GM23338 (cell line): ENCODE measurements around the gene UQCRC2. TPM values are rescaled to one million over a fixed set of nuclear protein-coding genes. Genes with fewer than 3 reads are reported as not detected.

ENCODE experiments used
- ATAC-seq: fragments of 200-7000 bp; cut with Tn5 transposase; 3 replicates; pipeline ENCODE4 v1.9.1; 2020
- DNase-seq: peaks from one replicate; pipeline ENCODE4 v3.0.0-alpha.2; 2015; ENCODE audit warnings: low spot score
- H2AFZ ChIP-seq: fragments of 200-600 bp; sonication (generic); 2 replicates; pipeline ENCODE4 v1.8.0; 2016; ENCODE audit warnings: antibody characterized with exemption, mild to moderate bottlenecking, moderate library complexity
- H3F3A ChIP-seq: fragments of 200-600 bp; sonication (generic); replicated peaks from 2 replicates; pipeline ENCODE4 v1.8.0; 2017; ENCODE audit warnings: antibody characterized with exemption, mixed run types, low read depth
- H3K27ac ChIP-seq: fragments of 200-600 bp; sonication (generic); 2 replicates; pipeline ENCODE4 v1.6.1; 2016; ENCODE audit warnings: low read depth
- H3K27me3 ChIP-seq: fragments of 200-600 bp; sonication (generic); 2 replicates; pipeline ENCODE4 v1.8.0; 2016; ENCODE audit warnings: mild to moderate bottlenecking, mixed run types, moderate library complexity; ENCODE audit not compliant: insufficient read depth
- H3K36me3 ChIP-seq: fragments of 200-600 bp; sonication (generic); 2 replicates; pipeline ENCODE4 v1.8.0; 2016; ENCODE audit warnings: mild to moderate bottlenecking; ENCODE audit not compliant: insufficient read depth
- H3K4me1 ChIP-seq: fragments of 200-600 bp; sonication (generic); 2 replicates; pipeline ENCODE4 v1.8.0; 2016; ENCODE audit warnings: mild to moderate bottlenecking, moderate library complexity; ENCODE audit not compliant: insufficient read depth
- H3K4me2 ChIP-seq: fragments of 200-600 bp; sonication (generic); 2 replicates; pipeline ENCODE4 v1.7.1; 2017; ENCODE audit warnings: mixed run types
- H3K4me3 ChIP-seq: fragments of 200-600 bp; sonication (generic); 2 replicates; pipeline ENCODE4 v1.6.1; 2016; ENCODE audit warnings: mixed run types
- H3K79me2 ChIP-seq: fragments of 200-600 bp; sonication (generic); replicated peaks from 2 replicates; pipeline ENCODE4 v1.8.0; 2017; ENCODE audit warnings: mild to moderate bottlenecking; ENCODE audit not compliant: insufficient read depth
- H3K9me2 ChIP-seq: fragments of 200-600 bp; sonication (generic); 2 replicates; pipeline ENCODE4 v1.8.0; 2017; ENCODE audit not compliant: insufficient read depth
- H4K20me1 ChIP-seq: fragments of 200-600 bp; sonication (generic); replicated peaks from 2 replicates; pipeline ENCODE4 v1.8.0; 2017; ENCODE audit warnings: mild to moderate bottlenecking; ENCODE audit not compliant: insufficient read depth
- H3K27ac Mint-ChIP-seq: 2 replicates; pipeline ENCODE4 v1.8.0; 2020; ENCODE audit warnings: inconsistent platforms, mild to moderate bottlenecking, moderate library complexity, mixed read lengths
- H3K27me3 Mint-ChIP-seq: 3 replicates; pipeline ENCODE4 v1.8.0; 2022; ENCODE audit warnings: low read depth, mild to moderate bottlenecking, moderate library complexity, mixed read lengths, inconsistent platforms; ENCODE audit not compliant: insufficient read depth, poor library complexity
- H3K36me3 Mint-ChIP-seq: 3 replicates; pipeline ENCODE4 v1.8.0; 2021; ENCODE audit warnings: low read depth, mild to moderate bottlenecking, inconsistent platforms, moderate library complexity, mixed read lengths
- H3K4me1 Mint-ChIP-seq: 3 replicates; pipeline ENCODE4 v1.8.0; 2020; ENCODE audit warnings: mild to moderate bottlenecking, inconsistent platforms, mixed read lengths
- H3K4me3 Mint-ChIP-seq: 3 replicates; pipeline ENCODE4 v1.8.0; 2021; ENCODE audit warnings: moderate library complexity, mild to moderate bottlenecking, inconsistent platforms, mixed read lengths
- H3K9me3 Mint-ChIP-seq: 3 replicates; pipeline ENCODE4 v1.8.0; 2020; ENCODE audit warnings: moderate library complexity, mild to moderate bottlenecking, inconsistent platforms, mixed read lengths
- CTCF ChIP-seq, 2 experiments: fragments of 200-600 bp in 1 of 2; sonication (generic) in 1 of 2; conservative IDR thresholded peaks; 2 replicates each; pipeline versions ENCODE4 v1.5.1 to v1.6.1; 2016 to 2017; ENCODE audit warnings: antibody characterized with exemption in 2 of 2, low read depth in 2 of 2, mild to moderate bottlenecking in 2 of 2, moderate library complexity in 1 of 2
- EZH2phosphoT487 ChIP-seq: fragments of 200-600 bp; sonication (generic); IDR thresholded peaks from one replicate; pipeline ENCODE4 v1.8.1; 2018; ENCODE audit warnings: antibody characterized with exemption; ENCODE audit not compliant: unreplicated experiment
- NANOG ChIP-seq: IDR thresholded peaks from 2 replicates; pipeline ENCODE4 v1.6.1; 2016; ENCODE audit warnings: antibody characterized with exemption, borderline replicate concordance
- REST ChIP-seq: IDR thresholded peaks from one replicate; pipeline ENCODE4 v1.6.1; 2018; ENCODE audit warnings: antibody characterized with exemption; ENCODE audit not compliant: unreplicated experiment
- ZNF462 ChIP-seq: fragments of 250-450 bp; sonication (Bioruptor Pico); IDR thresholded peaks from 2 replicates; pipeline ENCODE4 v1.5.0; 2020; ENCODE audit warnings: mild to moderate bottlenecking, moderate library complexity
- polyA plus RNA-seq: library from polyadenylated mRNA; unstranded; fragments of >200 nt; fragmentation: Nextera tagmentation; extraction: Ambion mirVana; gene quantifications from 2 replicates; pipeline ENCODE4 v1.2.1, GENCODE V29; 2016
- total RNA-seq: library from RNA; depleted of rRNA; stranded (reverse); fragments of >200 nt; shearing (Covaris generic); gene quantifications from 2 replicates; pipeline ENCODE4 v1.2.3, GENCODE V29; 2014

The UQCRC2 gene
- total and polyA plus RNA-seq, 2 experiments from 2014 or later = 88.0 to 122 TPM

- no peak for TF ChIP-seq ZNF462 (CRISPR knock-in tag)
- TF ChIP-seq EZH2phosphoT487 = no peak
- TF ChIP-seq REST = no peak
These were observed 54.0 kb downstream of the UQCRC2 start (continued) for GRCh38 chr16:22007159-22007508.

GRCh38 chr16:22007509-22008214, 54.5 kb downstream of the UQCRC2 start, which contains the start of gene MOSMO:
Gene MOSMO, plus strand, starts transcription at chr16:22008111. Its CDS starts 191 bp downstream, at chr16:22008302.
- peaks cover 12% of the 10 kb centered on the region for H3K4me1 ChIP-seq
- no peaks in the 10 kb centered on the region; the same call in 1 of the 2 replicates for H3F3A ChIP-seq
- Mint-ChIP-seq H3K36me3 (no peaks in the 10 kb centered on the region), H3K4me3 (peak within 1 kb of the TSS; percentile 89), H3K4me1 (peaks cover 12% of the 10 kb centered on the region), H3K27ac (no peak within 1 kb of the TSS), H3K27me3 (peaks cover 7% of the 10 kb centered on the region), H3K9me3 (no peaks in the 10 kb centered on the region)
- H3K36me3 ChIP-seq = no peaks in the 10 kb centered on the region
- ATAC-seq (peak; percentile 81), DNase-seq (peak; percentile 87)
- H2AFZ ChIP-seq = peak within 1 kb of the TSS; percentile 100
- peak within 1 kb of the TSS; percentile 89 for H3K4me2 ChIP-seq
- H3K27ac ChIP-seq = peak within 1 kb of the TSS; percentile 78; the same call in 1 of the 2 replicates
- peak within 1 kb of the TSS; percentile 90 for H3K4me3 ChIP-seq
- no peaks in the 10 kb centered on the region for H3K9me2 ChIP-seq
- H4K20me1 ChIP-seq = peaks cover 21% of the 10 kb centered on the region
- H3K27me3 ChIP-seq = peaks cover 6% of the 10 kb centered on the region
- H3K79me2 ChIP-seq = peaks cover 43% of the 10 kb centered on the region
- no peak for TF ChIP-seq NANOG
- 0 out of 4 replicates have a peak, but pooled peaks of 1 of the 2 experiments have one; percentile 1 for TF ChIP-seq CTCF (conservative IDR thresholded peaks at IDR 0.05; ENCODE audit: low read depth in 2 of 2)
